ENCODE results near the gene ACBD6. TPM values are rescaled to one million over a fixed set of nuclear protein-coding genes. Genes with fewer than 3 reads are reported as not detected.

The ACBD6 gene
- total and polyA plus RNA-seq, 7 donors: 12.6 to 20.4 (median 17.3) TPM

DNA sequence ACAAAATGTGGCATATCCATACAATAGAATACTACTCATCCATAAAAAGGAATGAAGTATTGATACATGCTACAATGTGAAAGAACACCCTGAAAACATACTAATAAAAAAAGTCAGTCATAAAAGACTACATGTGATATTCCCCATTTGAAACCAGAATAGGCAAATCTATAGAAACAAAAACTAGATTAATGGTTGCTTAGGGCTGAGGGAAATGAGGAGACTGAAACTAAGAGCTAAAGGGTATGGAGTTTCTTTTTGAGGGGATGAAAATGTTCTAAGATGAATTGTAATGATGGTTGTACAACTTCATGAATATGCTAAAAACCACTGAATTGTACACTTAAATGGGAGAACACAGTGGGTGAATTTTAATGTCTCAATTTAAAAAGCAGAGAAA, 50.9 kb downstream of the ACBD6 start:
- Histone ChIP-seq H3K36me3 (ENCODE audit: insufficient read depth in 1 of 2, low read depth in 1 of 2) (no peaks in the 10 kb centered on the region), H3K4me3 (no peak overlapping the region), H3K4me1 (no peaks in the 10 kb centered on the region), H3K27me3 (ENCODE audit: insufficient read depth in 3 of 3, low read length in 2 of 3) (no peaks in the 10 kb centered on the region), H3K27ac (no peak overlapping the region), H3K9me3 (peaks cover 5% of the 10 kb centered on the region)
- intact Hi-C loops (cut with DNase I): no loop called here
- ATAC-seq (no peak), DNase-seq (no peak)
- TF ChIP-seq, protein P1, sequence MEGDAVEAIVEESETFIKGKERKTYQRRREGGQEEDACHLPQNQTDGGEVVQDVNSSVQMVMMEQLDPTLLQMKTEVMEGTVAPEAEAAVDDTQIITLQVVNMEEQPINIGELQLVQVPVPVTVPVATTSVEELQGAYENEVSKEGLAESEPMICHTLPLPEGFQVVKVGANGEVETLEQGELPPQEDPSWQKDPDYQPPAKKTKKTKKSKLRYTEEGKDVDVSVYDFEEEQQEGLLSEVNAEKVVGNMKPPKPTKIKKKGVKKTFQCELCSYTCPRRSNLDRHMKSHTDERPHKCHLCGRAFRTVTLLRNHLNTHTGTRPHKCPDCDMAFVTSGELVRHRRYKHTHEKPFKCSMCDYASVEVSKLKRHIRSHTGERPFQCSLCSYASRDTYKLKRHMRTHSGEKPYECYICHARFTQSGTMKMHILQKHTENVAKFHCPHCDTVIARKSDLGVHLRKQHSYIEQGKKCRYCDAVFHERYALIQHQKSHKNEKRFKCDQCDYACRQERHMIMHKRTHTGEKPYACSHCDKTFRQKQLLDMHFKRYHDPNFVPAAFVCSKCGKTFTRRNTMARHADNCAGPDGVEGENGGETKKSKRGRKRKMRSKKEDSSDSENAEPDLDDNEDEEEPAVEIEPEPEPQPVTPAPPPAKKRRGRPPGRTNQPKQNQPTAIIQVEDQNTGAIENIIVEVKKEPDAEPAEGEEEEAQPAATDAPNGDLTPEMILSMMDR (IDR thresholded peaks at IDR 0.05): no peak

DNA sequence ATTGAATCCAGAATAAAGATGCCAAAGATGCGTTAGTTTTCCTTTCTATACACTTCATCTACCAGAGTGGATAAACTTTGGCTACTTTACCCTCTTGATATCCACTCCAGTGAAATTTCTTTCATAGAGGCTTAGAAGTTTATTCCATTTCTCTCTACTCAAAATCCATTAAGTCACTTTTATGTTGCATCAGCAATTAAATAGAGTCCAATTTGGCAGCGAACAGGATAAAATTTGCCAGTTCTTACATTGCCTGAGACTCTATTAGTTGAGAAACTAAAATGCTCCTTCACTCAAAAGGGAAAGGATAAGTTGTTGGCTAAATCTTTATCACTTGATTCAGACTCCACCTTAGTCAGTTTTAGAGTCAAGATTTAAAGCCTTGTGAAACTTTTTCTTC, 57.9 kb downstream of the ACBD6 start:
- no peaks in the 10 kb centered on the region for H3K36me3 ChIP-seq (ENCODE audit: insufficient read depth in 1 of 2, low read depth in 1 of 2)
- intact Hi-C loops (cut with DNase I): no loop called here
- TF ChIP-seq, protein P1 (IDR thresholded peaks at IDR 0.05): no peak

GRCh38 chr1:180440335-180440734, 62.0 kb downstream of the ACBD6 start:
- TF ChIP-seq, protein P1 (IDR thresholded peaks at IDR 0.05): no peak
- Histone ChIP-seq H3K27me3 (ENCODE audit: insufficient read depth in 3 of 3, low read length in 2 of 3) (no peaks in the 10 kb centered on the region), H3K4me3 (no peak overlapping the region), H3K36me3 (ENCODE audit: insufficient read depth in 1 of 2, low read depth in 1 of 2) (no peaks in the 10 kb centered on the region), H3K9me3 (peaks cover 20% of the 10 kb centered on the region), H3K4me1 (peaks cover 6% of the 10 kb centered on the region), H3K27ac (no peak overlapping the region)
- DNase-seq (no peak), ATAC-seq (no peak)
- intact Hi-C loops (cut with DNase I): no loop called here
- 93 to 100% (median 95%) methylated on average over 1 of the region's 1 CpG for WGBS, 3 donors

More for the DNA sequence above, 57.9 kb downstream of the ACBD6 start:
- Histone ChIP-seq H3K4me3 (no peak overlapping the region), H3K27ac (no peak overlapping the region), H3K4me1 (no peaks in the 10 kb centered on the region), H3K9me3 (peaks cover 20% of the 10 kb centered on the region), H3K27me3 (ENCODE audit: insufficient read depth in 3 of 3, low read length in 2 of 3) (no peaks in the 10 kb centered on the region)
- ATAC-seq (no peak), DNase-seq (no peak)
- WGBS, 3 donors: 92 to 95% (median 94%) methylated on average over 2 of the region's 2 CpGs

- intact Hi-C loops (cut with DNase I): no loop called here
- WGBS, 3 donors: 31 to 50% (median 46%) methylated on average over 7 of the region's 7 CpGs
These were observed 66.8 kb downstream of the ACBD6 start for GRCh38 chr1:180435566-180435965.

GRCh38 chr1:180433873-180434272, 68.5 kb downstream of the ACBD6 start:
- intact Hi-C loops (cut with DNase I): no loop called here
- ATAC-seq (no peak), DNase-seq (no peak)
- H3K27ac ChIP-seq: no peak overlapping the region
- no peaks in the 10 kb centered on the region for H3K9me3 ChIP-seq
- no peaks in the 10 kb centered on the region for H3K27me3 ChIP-seq (ENCODE audit: insufficient read depth in 3 of 3, low read length in 2 of 3)
- WGBS, 3 donors: 90 to 93% (median 91%) methylated on average over 2 of the region's 2 CpGs
- no peaks in the 10 kb centered on the region for H3K36me3 ChIP-seq (ENCODE audit: insufficient read depth in 1 of 2, low read depth in 1 of 2)
- TF ChIP-seq, protein P1 (IDR thresholded peaks at IDR 0.05): no peak
- H3K4me1 ChIP-seq: peaks cover 6% of the 10 kb centered on the region
- H3K4me3 ChIP-seq: no peak overlapping the region

More at GRCh38 chr1:180435566-180435965, 66.8 kb downstream of the ACBD6 start:
- ATAC-seq (peak; percentile 96 to 98 (median 98)), DNase-seq (no peak)
- peak overlapping the region; percentile 78 for H3K27ac ChIP-seq
- H3K36me3 ChIP-seq (ENCODE audit: insufficient read depth in 1 of 2, low read depth in 1 of 2): no peaks in the 10 kb centered on the region
- H3K27me3 ChIP-seq (ENCODE audit: insufficient read depth in 3 of 3, low read length in 2 of 3): no peaks in the 10 kb centered on the region
- TF ChIP-seq, protein P1 (IDR thresholded peaks at IDR 0.05): no peak
- no peaks in the 10 kb centered on the region for H3K9me3 ChIP-seq
- H3K4me1 ChIP-seq: peaks cover 6% of the 10 kb centered on the region
- peak overlapping the region; percentile 37 for H3K4me3 ChIP-seq
